Mesenchymal stem cell (in vitro differentiated cells and primary cell): Measurements from ENCODE around the gene LRRC14B.
"Not testable (repeated sequence)": the region's sequence is repeated elsewhere in the genome, so short reads cannot be mapped to it uniquely, and the experiment has no call there.

Experiments used
- DNase-seq: peaks from one replicate; pipeline ENCODE4 v3.0.0-alpha.2; 2013
- H2AFZ ChIP-seq: one replicate; pipeline ENCODE4 v1.6.1; 2013; ENCODE audit warnings: low read depth, mild to moderate bottlenecking, control low read depth, inconsistent platforms, low read length, moderate library complexity
- H2AK5ac ChIP-seq: 2 replicates; pipeline ENCODE4 v1.6.1; 2013; ENCODE audit warnings: low read length, moderate library complexity, mild to moderate bottlenecking, inconsistent platforms; ENCODE audit not compliant: severe bottlenecking
- H2BK120ac ChIP-seq: one replicate; pipeline ENCODE4 v1.6.1; 2013; ENCODE audit warnings: low read depth, mild to moderate bottlenecking, inconsistent platforms, low read length, moderate library complexity
- H2BK12ac ChIP-seq, 2 experiments: one replicate each; pipeline ENCODE4 v1.6.1; 2013; ENCODE audit warnings: inconsistent platforms in 2 of 2, low read length in 2 of 2, mild to moderate bottlenecking in 2 of 2, moderate library complexity in 2 of 2, control low read depth in 1 of 2
- H2BK15ac ChIP-seq: one replicate; pipeline ENCODE4 v1.6.1; 2013; ENCODE audit warnings: mild to moderate bottlenecking, low read depth, inconsistent platforms; ENCODE audit not compliant: poor library complexity, severe bottlenecking
- H2BK5ac ChIP-seq: 2 replicates; pipeline ENCODE4 v1.6.1; 2013; ENCODE audit warnings: low read depth, mild to moderate bottlenecking, low read length, control low read depth, inconsistent platforms; ENCODE audit not compliant: poor library complexity, severe bottlenecking
- H3K14ac ChIP-seq, 2 experiments: one replicate each; pipeline ENCODE4 v1.6.1; 2013; ENCODE audit warnings: inconsistent platforms in 2 of 2, low read length in 2 of 2, control low read depth in 1 of 2, mild to moderate bottlenecking in 1 of 2, moderate library complexity in 1 of 2
- H3K18ac ChIP-seq, 2 experiments: one replicate each; pipeline ENCODE4 v1.6.1; 2013; ENCODE audit warnings: inconsistent platforms in 2 of 2, low read length in 2 of 2, control low read depth in 1 of 2, low read depth in 1 of 2, mild to moderate bottlenecking in 1 of 2
- H3K23ac ChIP-seq, 2 experiments: one replicate each; pipeline ENCODE4 v1.6.1; 2013; ENCODE audit warnings: inconsistent platforms in 2 of 2, low read length in 2 of 2, mild to moderate bottlenecking in 2 of 2, moderate library complexity in 2 of 2, control low read depth in 1 of 2
- H3K27ac ChIP-seq: 2 replicates; pipeline ENCODE4 v1.5.1; 2013; ENCODE audit warnings: mild to moderate bottlenecking, moderate library complexity, low read length, control low read depth, inconsistent platforms; ENCODE audit not compliant: poor library complexity, severe bottlenecking
- H3K27me3 ChIP-seq, 2 experiments: 2 replicates each; pipeline versions ENCODE4 v1.6.1 to v1.7.0; 2013; ENCODE audit warnings: low read length in 2 of 2, mild to moderate bottlenecking in 2 of 2, moderate library complexity in 2 of 2, control low read depth in 1 of 2, inconsistent platforms in 1 of 2; ENCODE audit not compliant: control insufficient read depth in 1 of 2, insufficient read depth in 1 of 2
- H3K36me3 ChIP-seq, 2 experiments: 2 replicates each; pipeline versions ENCODE4 v1.6.1 to v1.7.0; 2013; ENCODE audit warnings: low read length in 2 of 2, control low read depth in 1 of 2, inconsistent platforms in 1 of 2, low read depth in 1 of 2, mild to moderate bottlenecking in 1 of 2; ENCODE audit not compliant: insufficient read depth in 2 of 2, control insufficient read depth in 1 of 2
- H3K4ac ChIP-seq, 2 experiments: one replicate each; pipeline ENCODE4 v1.6.1; 2013; ENCODE audit warnings: inconsistent platforms in 2 of 2, low read length in 2 of 2, mild to moderate bottlenecking in 2 of 2, moderate library complexity in 2 of 2, control low read depth in 1 of 2, low read depth in 1 of 2
- H3K4me1 ChIP-seq: 2 replicates; pipeline ENCODE4 v1.6.1; 2013; ENCODE audit warnings: low read depth, low read length, control low read depth; ENCODE audit not compliant: control insufficient read depth, insufficient read depth
- H3K4me2 ChIP-seq: 2 replicates; pipeline ENCODE4 v1.6.1; 2013; ENCODE audit warnings: low read length, mild to moderate bottlenecking, inconsistent platforms; ENCODE audit not compliant: poor library complexity, severe bottlenecking
- H3K4me3 ChIP-seq, 2 experiments: 2 replicates each; pipeline versions ENCODE4 v1.5.1 to v1.7.0; 2013; ENCODE audit warnings: low read length in 2 of 2, mild to moderate bottlenecking in 2 of 2, control low read depth in 1 of 2, low read depth in 1 of 2; ENCODE audit not compliant: insufficient read depth in 1 of 2
- H3K79me1 ChIP-seq: replicated peaks from 2 replicates; pipeline ENCODE4 v1.6.1; 2013; ENCODE audit warnings: mild to moderate bottlenecking, control low read depth, low read length, inconsistent platforms; ENCODE audit not compliant: poor library complexity, severe bottlenecking
- H3K9ac ChIP-seq: 2 replicates; pipeline ENCODE4 v1.7.0; 2013; ENCODE audit warnings: mild to moderate bottlenecking, low read length, moderate library complexity
- H3K9me3 ChIP-seq: 2 replicates; pipeline ENCODE4 v1.7.0; 2013; ENCODE audit warnings: mild to moderate bottlenecking, low read length; ENCODE audit not compliant: control insufficient read depth
- H4K8ac ChIP-seq: one replicate; pipeline ENCODE4 v1.6.1; 2013; ENCODE audit warnings: inconsistent platforms, mild to moderate bottlenecking, low read length, moderate library complexity
- H4K91ac ChIP-seq: one replicate; pipeline ENCODE4 v1.6.1; 2013; ENCODE audit warnings: mild to moderate bottlenecking, low read length, inconsistent platforms
- WGBS: methylation state at CpG from one replicate; pipeline ENCODE4 v1.1.7; 2013; ENCODE audit warnings: mixed read lengths; 5-methylcytosine and 5-hydroxymethylcytosine counted together

The LRRC14B gene

DNA sequence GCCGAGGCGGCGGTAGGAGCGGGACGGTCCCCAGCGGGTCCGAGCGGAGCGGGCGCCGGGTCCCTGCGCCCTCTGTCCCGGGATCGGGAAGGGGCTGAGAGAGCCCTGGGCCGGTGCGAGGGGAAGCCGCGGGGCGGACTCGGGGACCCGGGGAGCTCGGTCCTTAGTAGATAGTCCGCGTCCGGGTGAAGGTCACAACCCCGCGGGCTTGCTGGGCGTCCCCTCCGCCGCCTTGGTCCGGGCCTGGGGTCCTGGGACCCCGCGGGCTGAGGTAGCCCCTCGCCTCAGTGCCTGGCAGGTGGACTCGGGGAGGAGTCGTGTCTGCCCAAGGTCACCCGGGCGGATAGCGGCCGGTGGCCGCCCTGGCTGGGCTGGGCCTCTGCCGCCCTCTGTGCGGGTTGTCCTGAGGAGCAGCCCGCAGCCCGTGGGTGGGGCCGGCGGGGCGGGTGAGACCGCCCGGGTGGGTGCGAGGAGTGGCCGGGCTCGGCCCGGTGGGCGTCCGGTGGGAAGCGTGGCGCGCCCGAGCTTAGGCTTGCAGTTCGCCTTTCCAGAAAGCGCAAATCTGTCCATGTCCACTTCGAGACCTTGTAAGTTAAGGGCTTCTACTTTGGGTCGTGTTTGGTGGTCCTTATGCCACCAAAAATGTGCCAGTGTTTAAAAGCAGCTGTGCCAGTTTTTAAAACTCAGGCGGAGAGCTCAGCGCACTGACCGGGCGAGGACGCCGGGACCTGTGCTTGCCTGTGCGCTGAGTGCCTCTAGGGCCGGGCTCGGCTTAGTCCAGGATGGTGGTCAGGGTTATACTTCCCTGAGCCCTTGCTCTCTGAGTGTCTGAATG lies 27.4 kb downstream of the LRRC14B start:
- peak overlapping the region; percentile 7 for H4K8ac ChIP-seq
- peaks cover 4% of the 10 kb centered on the region for H3K9me3 ChIP-seq
- H3K79me1 ChIP-seq = peaks cover 2% of the 10 kb centered on the region
- peak overlapping the region; percentile 19 to 91 for H3K4ac ChIP-seq
- H3K4me3 ChIP-seq = peak overlapping the region; percentile 86 to 98
- peak overlapping the region; percentile 50 for H4K91ac ChIP-seq
- H2BK120ac ChIP-seq = peak overlapping the region; percentile 73
- no peak overlapping the region for H2AK5ac ChIP-seq
- peak overlapping the region; percentile 63 for H3K4me2 ChIP-seq
- H2BK12ac ChIP-seq = peak overlapping the region in 1 of 2 experiments; percentile 23
- H3K23ac ChIP-seq = peak overlapping the region in 1 of 2 experiments; percentile 50
- peak overlapping the region; percentile 88 for H3K9ac ChIP-seq
- no peaks in the 10 kb centered on the region for H3K27me3 ChIP-seq
- peaks cover 6% of the 10 kb centered on the region for H3K4me1 ChIP-seq
- peaks cover 2 to 8% of the 10 kb centered on the region in 2 experiments for H3K36me3 ChIP-seq
- no peak overlapping the region for H2AFZ ChIP-seq
- H3K27ac ChIP-seq = peak overlapping the region; percentile 32
- DNase-seq = peak; percentile 57
- H3K14ac ChIP-seq = peak overlapping the region in 1 of 2 experiments; percentile 99
- WGBS = under 1% methylated on average over 54 of the region's 73 CpGs
- H2BK15ac ChIP-seq = peak overlapping the region; percentile 67
- H3K18ac ChIP-seq = peak overlapping the region; percentile 67 to 92
- no peak overlapping the region for H2BK5ac ChIP-seq

DNA sequence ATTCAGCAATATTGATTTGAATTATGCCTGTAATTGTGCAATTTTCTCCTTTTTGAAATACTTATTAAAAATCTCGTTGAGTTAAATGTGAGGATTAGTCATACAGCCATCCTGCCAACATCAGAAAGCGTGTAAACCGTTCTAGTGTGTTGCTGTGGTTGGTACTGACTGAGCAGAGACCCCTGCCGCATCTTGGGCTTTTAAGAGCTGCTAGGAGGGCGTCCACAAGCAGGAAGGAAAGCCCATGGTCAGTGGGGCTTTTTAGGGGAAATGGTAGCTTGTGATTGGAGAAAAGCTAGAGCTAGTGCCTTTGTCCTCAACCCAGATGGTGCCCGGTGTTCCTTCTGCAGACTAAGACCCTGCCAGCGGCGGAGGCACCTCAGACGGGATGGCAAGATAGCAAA lies 28.2 kb downstream of the LRRC14B start:
- WGBS = 35% methylated on average over 9 of the region's 9 CpGs

DNA sequence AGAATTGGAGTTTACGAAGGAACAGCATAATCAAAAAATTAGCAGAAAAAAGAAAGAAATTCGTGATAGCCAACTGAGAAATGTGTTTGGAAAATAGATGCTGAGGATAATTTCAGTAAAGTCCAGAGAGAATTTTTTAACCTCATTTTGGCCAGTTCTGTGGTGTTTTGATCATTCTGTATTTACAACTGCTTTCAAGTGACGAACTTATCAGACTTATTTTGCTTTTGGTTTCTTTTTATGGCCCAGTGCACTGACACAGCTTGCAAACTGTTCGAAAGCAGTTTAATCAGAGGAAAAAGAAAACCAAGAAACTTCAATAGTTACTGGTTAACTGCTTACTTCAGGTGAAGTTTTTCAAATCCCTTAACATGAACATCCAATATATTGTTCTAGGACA lies 28.7 kb downstream of the LRRC14B start:
- H4K8ac ChIP-seq = no peak overlapping the region
- H4K91ac ChIP-seq = no peak overlapping the region
- H2BK120ac ChIP-seq = no peak overlapping the region
- H2AK5ac ChIP-seq = no peak overlapping the region
- H3K18ac ChIP-seq = no peak overlapping the region
- peak overlapping the region in 1 of 2 experiments; percentile 86 for H3K4me3 ChIP-seq
- peaks cover 10% of the 10 kb centered on the region for H3K79me1 ChIP-seq
- H3K27ac ChIP-seq = no peak overlapping the region
- H2BK12ac ChIP-seq = no peak overlapping the region
- no peak overlapping the region for H3K14ac ChIP-seq
- no peak overlapping the region for H3K4me2 ChIP-seq
- no peaks in the 10 kb centered on the region for H3K9me3 ChIP-seq
- H3K4ac ChIP-seq = no peak overlapping the region
- no peak overlapping the region for H2BK5ac ChIP-seq
- H3K23ac ChIP-seq = no peak overlapping the region
- peak overlapping the region; percentile 88 for H3K9ac ChIP-seq
- H3K36me3 ChIP-seq = peaks cover 11 to 14% of the 10 kb centered on the region in 2 experiments
- peaks cover 5% of the 10 kb centered on the region for H3K4me1 ChIP-seq
- peak; percentile 47 for DNase-seq
- H3K27me3 ChIP-seq = no peaks in the 10 kb centered on the region
- no peak overlapping the region for H2AFZ ChIP-seq
- no peak overlapping the region for H2BK15ac ChIP-seq
- WGBS = 73% methylated on average over 3 of the region's 4 CpGs

More for the DNA sequence above, 28.2 kb downstream of the LRRC14B start:
- Histone ChIP-seq H2BK5ac (no peak overlapping the region), H3K4me1 (peaks cover 6% of the 10 kb centered on the region), H2BK15ac (no peak overlapping the region), H3K79me1 (peaks cover 5% of the 10 kb centered on the region), H4K91ac (no peak overlapping the region), H4K8ac (no peak overlapping the region), H3K14ac (no peak overlapping the region), H2AFZ (no peak overlapping the region), H3K18ac (no peak overlapping the region), H3K9ac (peak overlapping the region; percentile 88), H3K9me3 (no peaks in the 10 kb centered on the region), H3K23ac (peak overlapping the region in 1 of 2 experiments; percentile 35), H3K36me3 (peaks cover 5 to 9% of the 10 kb centered on the region in 2 experiments), H3K4me3 (peak overlapping the region in 1 of 2 experiments; percentile 86), H3K27me3 (no peaks in the 10 kb centered on the region), H2BK120ac (no peak overlapping the region), H3K4me2 (peak overlapping the region; percentile 41), H2AK5ac (no peak overlapping the region), H3K27ac (no peak overlapping the region), H3K4ac (peak overlapping the region in 1 of 2 experiments; percentile 82), H2BK12ac (no peak overlapping the region)
- DNase-seq = peak; percentile 54

DNA sequence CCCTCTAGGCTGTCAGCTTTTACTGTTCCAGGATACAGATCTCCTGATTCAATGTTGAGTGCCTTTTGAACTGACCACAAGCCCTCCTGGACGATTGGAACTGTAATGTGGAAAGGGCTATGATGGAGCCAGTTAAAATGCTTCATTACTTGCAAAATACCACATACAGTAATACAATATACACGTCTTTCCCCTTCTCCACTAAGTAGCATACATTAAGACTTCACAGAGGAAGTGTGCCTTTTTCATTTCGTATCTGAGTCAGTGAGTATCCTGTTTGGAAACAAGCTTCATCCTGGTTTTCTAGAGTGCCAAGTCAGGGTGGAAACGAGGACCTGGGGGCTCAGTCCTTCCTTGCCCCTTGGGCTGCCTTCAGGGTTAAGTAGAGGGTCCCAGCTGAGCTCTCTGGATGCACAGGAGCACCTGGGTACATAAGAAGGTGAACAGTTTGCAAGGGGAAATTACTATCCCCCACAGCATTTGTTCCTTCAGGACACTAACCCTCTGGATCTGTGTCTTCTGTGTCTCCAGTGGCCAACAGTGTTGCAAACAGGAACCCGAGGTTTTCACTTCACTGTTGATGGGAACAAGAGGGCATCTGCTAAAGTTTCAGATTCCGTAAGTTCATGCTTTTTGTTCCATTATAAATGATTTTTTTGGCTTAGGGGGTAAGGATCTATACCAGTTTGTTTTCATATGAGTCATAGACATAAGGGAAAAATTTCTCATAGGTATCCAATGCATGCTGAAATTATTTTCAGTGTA lies 31.8 kb downstream of the LRRC14B start:
- H3K4me2 ChIP-seq, H3K14ac ChIP-seq, H3K23ac ChIP-seq, H3K9me3 ChIP-seq, H4K8ac ChIP-seq, H2AFZ ChIP-seq, H2BK12ac ChIP-seq, H4K91ac ChIP-seq, H2AK5ac ChIP-seq, H3K4me1 ChIP-seq, H3K27me3 ChIP-seq, H2BK15ac ChIP-seq, H2BK5ac ChIP-seq, H3K4me3 ChIP-seq, H2BK120ac ChIP-seq, H3K18ac ChIP-seq, H3K4ac ChIP-seq, H3K27ac ChIP-seq: not testable (repeated sequence)
- peaks cover 38 to 43% of the 10 kb centered on the region in 2 experiments for H3K36me3 ChIP-seq
- H3K9ac ChIP-seq = peak overlapping the region; percentile 2
- H3K79me1 ChIP-seq = peaks cover 21% of the 10 kb centered on the region
- WGBS = 81% methylated on average over 5 of the region's 6 CpGs
- peak; percentile 13 for DNase-seq
